Measurements from ENCODE around the gene LHB. TPM values are rescaled to one million over a fixed set of nuclear protein-coding genes. Genes with fewer than 3 reads are reported as not detected.

LHB gene
- total RNA-seq (not detected), polyA plus RNA-seq (not detected), total RNA-seq (not detected)

DNA sequence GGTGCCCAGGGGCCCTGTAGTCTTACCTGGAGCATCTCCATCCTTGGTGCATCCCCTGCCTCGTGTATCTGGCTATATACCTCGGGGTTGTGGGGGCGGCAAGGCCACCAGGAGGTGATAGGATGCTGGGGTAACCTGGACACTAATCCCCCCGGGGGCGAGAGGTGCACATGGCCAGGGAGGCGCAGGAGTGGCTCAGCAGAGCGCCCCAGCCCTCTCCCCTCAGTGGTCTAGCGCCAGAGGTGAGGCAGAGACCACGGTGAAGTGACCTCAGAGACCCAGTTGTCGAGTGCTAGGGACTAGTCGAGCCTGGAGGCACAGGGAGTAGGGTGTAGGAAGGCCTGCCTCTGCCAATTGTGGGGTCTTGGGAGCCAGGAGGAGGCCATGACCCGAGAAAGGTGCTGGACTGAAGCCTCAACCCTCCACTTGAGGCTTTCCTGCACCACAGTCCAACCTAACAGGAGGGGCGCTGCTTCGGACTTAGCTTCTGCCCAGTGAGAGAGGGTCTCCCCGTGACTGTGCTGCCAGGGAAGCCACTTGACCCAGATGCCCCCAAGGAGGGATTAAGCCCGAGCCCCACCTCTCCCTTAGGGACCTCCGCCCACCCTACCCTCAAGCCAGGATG is at the start of gene LHB:
Gene LHB (minus strand): TSS at position 51 of the 625 bp plus-strand sequence. CDS start 10 bp downstream, at position 41.
- H3K9me3 Mint-ChIP-seq, result no peaks in the 10 kb centered on the region
- DNase-seq (no peak), ATAC-seq (no peak)
- H3K36me3 Mint-ChIP-seq, result peaks cover 0 to 6% (median 0%) of the 10 kb centered on the region in 5 donors
- ChIA-PET POLR2A (interaction anchor here (1.1 to 1.3 kb wide), 4 partner anchors 24 to 81 kb away, joined by 3 to 10 read pairs (median 4); partner anchors contain the start of genes GYS1 and RUVBL2), CTCF (interaction anchor here (0.5 to 2.6 kb wide), 7 partner anchors 8 to 295 kb away, joined by 3 to 11 read pairs (median 4); no protein-coding TSS in a partner anchor)
- intact Hi-C loops (cut with micrococcal nuclease), result loop anchor here in 1 of 2 donors (5.0 kb wide), 1 partner anchor 130 kb away; no protein-coding TSS in a partner anchor
- peaks cover 7 to 22% (median 18%) of the 10 kb centered on the region in 7 donors for H3K4me1 Mint-ChIP-seq
- H3K27ac Mint-ChIP-seq, result peak within 1 kb of the TSS in 4 of 9 donors; percentile 25 to 45 (median 35)
- H3K9me3 ChIP-seq (ENCODE audit: control insufficient read depth in 2 of 3, low read length in 3 of 3), result no peaks in the 10 kb centered on the region
- peak within 1 kb of the TSS; percentile 48 for H3K27ac ChIP-seq (ENCODE audit: low read depth, low read length)
- H3K4me3 ChIP-seq (ENCODE audit: low read length), result peak within 1 kb of the TSS; percentile 76
- H3K36me3 ChIP-seq (ENCODE audit: control insufficient read depth in 2 of 3, insufficient read depth in 3 of 3, low read length in 3 of 3), result peaks cover 0 to 16% (median 0%) of the 10 kb centered on the region in 3 experiments
- peaks cover 0 to 4% of the 10 kb centered on the region in 2 donors for H3K4me1 ChIP-seq (ENCODE audit: control insufficient read depth in 2 of 2, insufficient read depth in 2 of 2, low read length in 2 of 2)
- peak within 1 kb of the TSS; percentile 60 to 95 (median 90) for H3K4me3 Mint-ChIP-seq
- peaks cover 0 to 22% (median 0%) of the 10 kb centered on the region in 5 donors for H3K27me3 Mint-ChIP-seq
- no peaks in the 10 kb centered on the region for H3K27me3 ChIP-seq (ENCODE audit: control insufficient read depth in 2 of 2, insufficient read depth in 2 of 2, low read length in 2 of 2)

DNA sequence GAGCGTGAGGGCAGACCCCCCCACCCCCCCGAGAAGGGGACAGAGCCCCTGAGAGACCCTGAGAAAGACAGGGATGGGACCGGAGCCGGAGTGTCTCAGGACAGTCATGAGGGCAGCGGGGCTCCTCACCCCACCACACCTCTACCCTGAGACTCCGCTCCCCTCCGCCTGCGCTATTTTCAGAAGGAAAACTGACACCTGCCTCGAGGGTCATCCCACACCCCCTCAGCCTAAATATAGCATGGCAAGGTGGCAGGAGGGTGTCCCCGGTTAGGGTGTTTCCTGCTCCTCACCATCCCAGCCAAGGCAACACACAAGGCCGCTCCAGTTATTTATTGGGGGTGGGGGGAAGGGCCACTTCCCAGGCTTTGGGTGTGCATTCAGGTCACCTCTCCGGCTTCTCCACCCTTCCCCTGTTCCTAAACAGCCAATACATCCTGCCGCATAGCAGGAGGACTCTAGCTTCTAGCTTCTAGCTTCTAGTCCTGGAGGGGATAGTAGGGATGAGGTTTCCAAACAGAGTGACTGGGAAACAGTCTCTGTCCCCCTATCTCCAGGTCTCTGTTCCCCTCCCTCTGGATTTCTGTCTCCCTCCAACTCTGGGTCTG is 49.1 kb upstream of the LHB start:
- Mint-ChIP-seq H3K27ac (peak overlapping the region in 1 of 9 donors; percentile 16), H3K27me3 (peaks cover 43 to 76% (median 52%) of the 10 kb centered on the region in 5 donors), H3K4me3 (peak overlapping the region in 2 of 10 donors; percentile 2 to 21), H3K4me1 (peaks cover 0 to 4% (median 0%) of the 10 kb centered on the region in 7 donors), H3K9me3 (peaks cover 0 to 6% (median 4%) of the 10 kb centered on the region in 11 donors), H3K36me3 (peaks cover 0 to 4% (median 0%) of the 10 kb centered on the region in 5 donors)
- H3K27me3 ChIP-seq (ENCODE audit: control insufficient read depth in 2 of 2, insufficient read depth in 2 of 2, low read length in 2 of 2), result peaks cover 0 to 2% of the 10 kb centered on the region in 2 donors
- H3K4me1 ChIP-seq (ENCODE audit: control insufficient read depth in 2 of 2, insufficient read depth in 2 of 2, low read length in 2 of 2), result no peaks in the 10 kb centered on the region
- intact Hi-C loops (cut with micrococcal nuclease), result no loop called here
- DNase-seq, result no peak
- no peak for ATAC-seq
- POLR2A ChIA-PET, result no interaction called here
- no peaks in the 10 kb centered on the region for H3K9me3 ChIP-seq (ENCODE audit: control insufficient read depth in 2 of 3, low read length in 3 of 3)
- no peak overlapping the region for H3K27ac ChIP-seq (ENCODE audit: low read depth, low read length)
- CTCF ChIA-PET, result no interaction called here
- H3K4me3 ChIP-seq (ENCODE audit: low read length), result no peak overlapping the region
- H3K36me3 ChIP-seq (ENCODE audit: control insufficient read depth in 2 of 3, insufficient read depth in 3 of 3, low read length in 3 of 3), result no peaks in the 10 kb centered on the region

DNA sequence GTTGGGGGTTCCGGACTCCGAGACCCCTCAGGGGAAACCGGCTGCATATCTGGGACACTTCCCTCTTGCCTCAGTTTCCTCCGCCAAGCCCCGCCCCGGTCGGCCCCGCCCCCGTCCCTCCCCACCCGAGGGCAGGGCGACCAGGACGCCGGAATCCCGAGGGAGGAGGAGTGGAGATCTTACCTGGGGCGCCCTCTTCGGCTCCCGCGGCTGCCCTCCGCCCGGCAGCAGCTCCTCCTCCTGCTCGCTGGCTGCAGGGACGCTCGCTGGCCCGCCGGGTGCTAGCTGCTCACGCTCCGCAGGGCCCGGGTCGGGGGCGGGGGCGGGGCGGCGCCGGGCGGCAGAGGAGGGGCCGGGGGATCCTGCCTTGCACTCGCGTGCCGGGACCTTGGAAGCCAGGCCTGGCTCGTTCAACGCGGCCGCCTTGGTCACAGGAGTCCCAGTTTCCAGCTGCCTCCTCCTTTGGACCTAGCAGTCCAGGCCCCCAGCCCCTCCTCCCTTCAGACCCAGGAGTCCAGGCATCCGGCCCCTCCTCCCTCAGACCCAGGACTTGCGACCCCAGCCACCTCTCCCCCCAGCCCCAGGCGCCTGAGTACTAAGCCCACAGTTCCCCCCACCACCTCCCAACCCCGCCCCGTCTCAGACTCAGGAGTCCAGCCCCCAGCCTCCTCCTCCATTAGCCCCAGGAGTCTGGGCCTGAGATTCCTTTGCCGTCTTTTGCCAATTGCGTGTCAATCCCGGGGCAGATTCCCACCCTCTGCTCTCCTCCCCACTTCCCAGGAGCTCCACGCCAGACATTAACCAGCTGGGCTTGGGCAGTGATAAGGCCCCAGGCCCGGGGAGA is 48.1 kb upstream of the LHB start, which contains the start of gene NTF4:
Gene NTF4 (minus strand): TSS at position 51 of the 844 bp plus-strand sequence. CDS start 2,821 bp downstream, outside the sequence.
- ChIA-PET CTCF (no interaction called here), POLR2A (no interaction called here)
- H3K9me3 ChIP-seq (ENCODE audit: control insufficient read depth in 2 of 3, low read length in 3 of 3), result no peaks in the 10 kb centered on the region
- peaks cover 0 to 3% of the 10 kb centered on the region in 2 donors for H3K27me3 ChIP-seq (ENCODE audit: control insufficient read depth in 2 of 2, insufficient read depth in 2 of 2, low read length in 2 of 2)
- H3K27ac Mint-ChIP-seq, result no peak within 1 kb of the TSS
- no peak for ATAC-seq
- intact Hi-C loops (cut with micrococcal nuclease), result no loop called here
- no peaks in the 10 kb centered on the region for H3K4me1 ChIP-seq (ENCODE audit: control insufficient read depth in 2 of 2, insufficient read depth in 2 of 2, low read length in 2 of 2)
- H3K27me3 Mint-ChIP-seq, result peaks cover 40 to 74% (median 46%) of the 10 kb centered on the region in 5 donors
- DNase-seq, result no peak
- H3K4me3 ChIP-seq (ENCODE audit: low read length), result no peak within 1 kb of the TSS
- H3K36me3 ChIP-seq (ENCODE audit: control insufficient read depth in 2 of 3, insufficient read depth in 3 of 3, low read length in 3 of 3), result no peaks in the 10 kb centered on the region
- H3K4me3 Mint-ChIP-seq, result peak within 1 kb of the TSS in 5 of 10 donors; percentile 4 to 58 (median 29)
- peaks cover 0 to 4% (median 0%) of the 10 kb centered on the region in 11 donors for H3K9me3 Mint-ChIP-seq
- peaks cover 0 to 4% (median 0%) of the 10 kb centered on the region in 7 donors for H3K4me1 Mint-ChIP-seq
- no peak within 1 kb of the TSS for H3K27ac ChIP-seq (ENCODE audit: low read depth, low read length)
- H3K36me3 Mint-ChIP-seq, result no peaks in the 10 kb centered on the region

DNA sequence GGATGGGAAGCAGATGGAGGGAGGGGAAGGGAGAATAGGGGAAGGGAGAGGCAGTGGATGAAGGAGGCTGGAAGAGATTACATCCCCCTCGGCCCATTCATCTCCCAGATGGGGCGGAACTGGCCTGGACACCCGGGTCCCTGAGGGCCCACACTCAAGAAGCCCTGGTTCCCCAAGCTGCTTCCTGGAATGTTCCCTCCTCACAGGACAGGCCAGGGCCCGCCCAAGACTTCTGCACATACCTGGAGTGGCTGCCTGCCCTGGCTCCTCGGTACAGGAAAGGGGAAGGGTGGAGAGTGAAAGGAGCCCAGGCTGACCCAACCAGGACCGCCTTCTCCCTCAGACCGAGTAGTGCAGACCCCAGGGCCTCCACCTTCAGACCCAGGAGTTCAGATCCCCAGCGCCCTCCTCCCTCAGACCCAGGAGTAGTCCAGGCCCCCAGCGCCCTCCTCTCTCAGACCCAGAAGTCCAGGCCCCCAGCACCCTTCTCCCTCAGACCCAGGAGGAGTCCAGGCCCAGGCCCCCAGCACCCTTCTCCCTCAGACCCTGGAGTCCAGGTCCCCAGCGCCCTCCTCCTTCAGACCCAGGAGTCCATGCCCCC is 47.2 kb upstream of the LHB start:
- no peaks in the 10 kb centered on the region for H3K4me1 ChIP-seq (ENCODE audit: control insufficient read depth in 2 of 2, insufficient read depth in 2 of 2, low read length in 2 of 2)
- intact Hi-C loops (cut with micrococcal nuclease), result no loop called here

DNA sequence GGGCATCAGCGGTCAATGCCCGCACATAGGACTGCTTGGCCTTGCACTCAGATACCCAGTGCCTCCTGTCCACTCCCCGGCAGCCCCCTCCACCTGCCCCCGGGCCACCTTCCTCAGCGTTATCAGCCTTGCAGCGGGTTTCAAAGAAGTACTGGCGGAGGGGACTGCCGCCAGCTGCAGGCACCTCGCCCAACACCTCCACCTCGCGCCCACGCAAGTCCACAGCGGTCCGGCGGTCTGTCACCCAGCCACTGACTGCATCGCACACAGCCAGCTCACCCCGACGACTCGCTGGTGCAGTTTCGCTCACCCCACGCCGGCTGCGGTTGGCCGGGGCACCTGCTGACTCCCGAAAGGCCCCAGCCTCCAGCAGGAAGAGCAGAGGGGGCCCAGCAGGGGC is 44.6 kb upstream of the LHB start:
- intact Hi-C loops (cut with micrococcal nuclease), result no loop called here
- peaks cover 34 to 80% (median 42%) of the 10 kb centered on the region in 5 donors for H3K27me3 Mint-ChIP-seq
- CTCF ChIA-PET, result no interaction called here
- H3K36me3 Mint-ChIP-seq, result no peaks in the 10 kb centered on the region
- no peaks in the 10 kb centered on the region for H3K9me3 Mint-ChIP-seq
- Histone ChIP-seq H3K4me3 (ENCODE audit: low read length) (no peak overlapping the region), H3K36me3 (ENCODE audit: control insufficient read depth in 2 of 3, insufficient read depth in 3 of 3, low read length in 3 of 3) (no peaks in the 10 kb centered on the region), H3K4me1 (ENCODE audit: control insufficient read depth in 2 of 2, insufficient read depth in 2 of 2, low read length in 2 of 2) (peaks cover 11 to 12% of the 10 kb centered on the region in 2 donors), H3K9me3 (ENCODE audit: control insufficient read depth in 2 of 3, low read length in 3 of 3) (no peaks in the 10 kb centered on the region), H3K27ac (ENCODE audit: low read depth, low read length) (no peak overlapping the region), H3K27me3 (ENCODE audit: control insufficient read depth in 2 of 2, insufficient read depth in 2 of 2, low read length in 2 of 2) (peaks cover 0 to 10% of the 10 kb centered on the region in 2 donors)
- H3K4me1 Mint-ChIP-seq, result peaks cover 15 to 20% (median 17%) of the 10 kb centered on the region in 7 donors
- POLR2A ChIA-PET, result no interaction called here
- DNase-seq (no peak), ATAC-seq (no peak)
- no peak overlapping the region for H3K4me3 Mint-ChIP-seq
- H3K27ac Mint-ChIP-seq, result no peak overlapping the region

More for the DNA sequence above, 47.2 kb upstream of the LHB start:
- DNase-seq (no peak), ATAC-seq (no peak)
- Histone ChIP-seq H3K27me3 (ENCODE audit: control insufficient read depth in 2 of 2, insufficient read depth in 2 of 2, low read length in 2 of 2) (peaks cover 0 to 3% of the 10 kb centered on the region in 2 donors), H3K27ac (ENCODE audit: low read depth, low read length) (no peak overlapping the region), H3K36me3 (ENCODE audit: control insufficient read depth in 2 of 3, insufficient read depth in 3 of 3, low read length in 3 of 3) (no peaks in the 10 kb centered on the region), H3K9me3 (ENCODE audit: control insufficient read depth in 2 of 3, low read length in 3 of 3) (no peaks in the 10 kb centered on the region), H3K4me3 (ENCODE audit: low read length) (no peak overlapping the region)
- Mint-ChIP-seq H3K27me3 (peaks cover 37 to 75% (median 45%) of the 10 kb centered on the region in 5 donors), H3K4me1 (peaks cover 0 to 4% (median 0%) of the 10 kb centered on the region in 7 donors), H3K4me3 (peak overlapping the region in 4 of 10 donors; percentile 4 to 58 (median 25)), H3K9me3 (peaks cover 0 to 2% (median 0%) of the 10 kb centered on the region in 11 donors), H3K27ac (no peak overlapping the region), H3K36me3 (no peaks in the 10 kb centered on the region)
- CTCF ChIA-PET, result no interaction called here
- POLR2A ChIA-PET, result no interaction called here

DNA sequence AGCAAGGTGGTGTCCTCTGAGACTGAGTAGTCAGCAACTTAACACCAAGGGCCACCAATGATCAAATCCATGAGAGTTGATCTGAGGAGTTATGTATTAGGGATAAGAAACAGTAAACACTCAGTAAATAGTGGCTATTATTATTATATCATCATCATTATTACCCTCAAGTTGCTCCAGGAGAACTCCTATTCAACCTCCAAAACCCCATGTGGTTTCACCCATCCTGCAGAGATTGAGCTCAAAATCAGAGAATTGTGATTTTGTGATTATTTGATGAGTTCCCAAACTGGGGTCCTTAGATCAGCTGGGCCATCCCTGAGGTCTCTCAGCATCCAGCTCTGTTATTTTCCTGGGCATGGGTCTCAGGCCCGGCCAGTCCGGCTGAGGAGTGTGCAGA is 44.1 kb upstream of the LHB start:
- H3K36me3 ChIP-seq (ENCODE audit: control insufficient read depth in 2 of 3, insufficient read depth in 3 of 3, low read length in 3 of 3), result no peaks in the 10 kb centered on the region
- H3K9me3 Mint-ChIP-seq, result no peaks in the 10 kb centered on the region
- ATAC-seq (no peak), DNase-seq (no peak)
- H3K27me3 ChIP-seq (ENCODE audit: control insufficient read depth in 2 of 2, insufficient read depth in 2 of 2, low read length in 2 of 2), result peaks cover 0 to 10% of the 10 kb centered on the region in 2 donors
- peak overlapping the region in 2 of 10 donors; percentile 10 to 19 for H3K4me3 Mint-ChIP-seq
- H3K4me1 ChIP-seq (ENCODE audit: control insufficient read depth in 2 of 2, insufficient read depth in 2 of 2, low read length in 2 of 2), result peaks cover 11 to 14% of the 10 kb centered on the region in 2 donors
- no peaks in the 10 kb centered on the region for H3K36me3 Mint-ChIP-seq
- no peak overlapping the region for H3K4me3 ChIP-seq (ENCODE audit: low read length)
- H3K9me3 ChIP-seq (ENCODE audit: control insufficient read depth in 2 of 3, low read length in 3 of 3), result no peaks in the 10 kb centered on the region
- no peak overlapping the region for H3K27ac Mint-ChIP-seq
- H3K27me3 Mint-ChIP-seq, result peaks cover 31 to 80% (median 38%) of the 10 kb centered on the region in 5 donors
- ChIA-PET POLR2A (no interaction called here), CTCF (no interaction called here)
- intact Hi-C loops (cut with micrococcal nuclease), result no loop called here
- H3K4me1 Mint-ChIP-seq, result peaks cover 16 to 20% (median 17%) of the 10 kb centered on the region in 7 donors
- no peak overlapping the region for H3K27ac ChIP-seq (ENCODE audit: low read depth, low read length)
